HCT116 (cell line): ENCODE measurements around the gene FSIP2. TPM values are rescaled to one million over a fixed set of nuclear protein-coding genes. Genes with fewer than 3 reads are reported as not detected.
"Not testable (repeated sequence)": the region's sequence is repeated elsewhere in the genome, so short reads cannot be mapped to it uniquely, and the experiment has no call there.

Experiments
- ATAC-seq: fragments of 200-7000 bp; cut with Tn5 transposase; 2 replicates; pipeline ENCODE4 v1.9.1; 2020; ENCODE audit warnings: mild to moderate bottlenecking, moderate library complexity
- BruUV-seq: library from RNA; stranded (reverse); fragments of 400-500 nt; replicated peaks from 2 replicates; lab custom pipeline; 2021; lab: Mats Ljungman, UMichigan
- CTCF ChIA-PET: fragments of 300-600 bp; sonication (Branson Sonifier 250); formaldehyde crosslinking; loops from one replicate; lab custom pipeline; 2021; ENCODE audit warnings: antibody characterized with exemption; lab: Charles Lee
- POLR2A ChIA-PET: fragments of 300-600, 350-600 bp; sonication (Branson Sonifier 250); formaldehyde crosslinking; loops from one replicate; lab custom pipeline; 2021; ENCODE audit warnings: antibody characterized with exemption; lab: Charles Lee
- RAD21 ChIA-PET, 2 experiments: fragments of 300-600 bp; sonication (Branson Sonifier 250); formaldehyde crosslinking; loops; one replicate each; lab custom pipeline; 2023; ENCODE audit warnings: low total read pairs in 2 of 2; ENCODE audit not compliant: uncharacterized antibody in 2 of 2, unreplicated experiment in 2 of 2, low non-redundant PET in 1 of 2; lab: Charles Lee
- DNase-seq: peaks from one replicate; pipeline ENCODE4 v3.0.0-alpha.2; 2010; ENCODE audit warnings: low read depth, low spot score
- H2AFZ ChIP-seq: fragments of 200-600 bp; shearing (Covaris generic), sonication (generic); 2 replicates; pipeline ENCODE4 v1.6.1; 2017; ENCODE audit warnings: low read depth, mixed run types, mixed read lengths, antibody characterized with exemption, low read length; ENCODE audit not compliant: poor library complexity, severe bottlenecking
- H3K27ac ChIP-seq: 2 replicates; pipeline ENCODE4 v1.5.1; 2012; ENCODE audit warnings: low read depth, low read length
- H3K27me3 ChIP-seq: fragments of 200-600 bp; sonication (generic); 2 replicates; pipeline ENCODE4 v1.6.1; 2016; ENCODE audit warnings: mixed run types, low read length, mixed read lengths; ENCODE audit not compliant: insufficient read depth
- H3K36me3 ChIP-seq, 2 experiments: fragments of 200-500 bp in 1 of 2; fragments of 200-600 bp in 1 of 2; sonication (Bioruptor generic) in 1 of 2; sonication (generic) in 1 of 2; 2 replicates each; pipeline versions ENCODE4 v1.5.1 to v1.6.1; 2014 to 2016; ENCODE audit warnings: low read length in 2 of 2, inconsistent platforms in 1 of 2, mixed read lengths in 1 of 2, mixed run types in 1 of 2; ENCODE audit not compliant: insufficient read depth in 2 of 2, control insufficient read depth in 1 of 2
- H3K4me1 ChIP-seq, 2 experiments: fragments of 200-600 bp in 1 of 2; sonication (generic) in 1 of 2; 2 replicates each; pipeline versions ENCODE4 v1.5.1 to v1.6.1; 2012 to 2017; ENCODE audit warnings: low read length in 2 of 2, inconsistent platforms in 1 of 2, mild to moderate bottlenecking in 1 of 2, mixed read lengths in 1 of 2, mixed run types in 1 of 2, moderate library complexity in 1 of 2; ENCODE audit not compliant: insufficient read depth in 2 of 2, control insufficient read depth in 1 of 2
- H3K4me2 ChIP-seq: fragments of 200-600 bp; sonication (generic); 2 replicates; pipeline ENCODE4 v1.6.1; 2017; ENCODE audit warnings: mixed run types, low read length, mixed read lengths
- H3K4me3 ChIP-seq, 2 experiments: fragments of 200-600 bp in 1 of 2; sonication (generic) in 1 of 2; replicated peaks in 1 of 2; 2 replicates each; pipeline ENCODE4 v1.5.1; 2011 to 2016; ENCODE audit warnings: low read length in 2 of 2, control low read depth in 1 of 2, low read depth in 1 of 2, mild to moderate bottlenecking in 1 of 2, mixed read lengths in 1 of 2, mixed run types in 1 of 2
- H3K79me2 ChIP-seq: fragments of 200-600 bp; sonication (generic); 2 replicates; pipeline ENCODE4 v1.6.1; 2017; ENCODE audit warnings: mild to moderate bottlenecking, mixed run types, low read length, moderate library complexity, mixed read lengths; ENCODE audit not compliant: insufficient read depth
- H3K9ac ChIP-seq: fragments of 200-600 bp; sonication (generic); 2 replicates; pipeline ENCODE4 v1.6.1; 2016; ENCODE audit warnings: low read length, mixed read lengths
- H3K9me2 ChIP-seq: fragments of 200-600 bp; sonication (generic), shearing (Covaris generic); 2 replicates; pipeline ENCODE4 v1.6.1; 2017; ENCODE audit warnings: mixed run types, mild to moderate bottlenecking, moderate library complexity; ENCODE audit not compliant: insufficient read depth
- H3K9me3 ChIP-seq, 2 experiments: fragments of 200-500 bp in 1 of 2; fragments of 200-600 bp in 1 of 2; sonication (Bioruptor generic) in 1 of 2; sonication (generic) in 1 of 2; 2 replicates each; pipeline ENCODE4 v1.6.1; 2014 to 2017; ENCODE audit warnings: low read length in 2 of 2, mixed read lengths in 2 of 2, inconsistent platforms in 1 of 2, low read depth in 1 of 2, mild to moderate bottlenecking in 1 of 2, mixed run types in 1 of 2, moderate library complexity in 1 of 2; ENCODE audit not compliant: control insufficient read depth in 1 of 2, insufficient read depth in 1 of 2
- H4K20me1 ChIP-seq: fragments of 200-600 bp; sonication (generic), shearing (Covaris generic); 2 replicates; pipeline ENCODE4 v1.6.1; 2017; ENCODE audit warnings: mixed run types, mild to moderate bottlenecking, moderate library complexity; ENCODE audit not compliant: insufficient read depth
- CEBPB ChIP-seq: IDR thresholded peaks from 2 replicates; pipeline ENCODE4 v1.6.1; 2012; ENCODE audit warnings: low read depth
- EGR1 ChIP-seq: IDR thresholded peaks from 2 replicates; pipeline ENCODE4 v1.6.1; 2012; ENCODE audit warnings: low read depth
- EZH2 ChIP-seq: fragments of 200-600 bp; sonication (generic); IDR thresholded peaks from 2 replicates; pipeline ENCODE4 v1.6.1; 2017; ENCODE audit warnings: antibody characterized with exemption, mixed run types
- EZH2phosphoT487 ChIP-seq: fragments of 200-600 bp; IDR thresholded peaks from 2 replicates; pipeline ENCODE4 v1.6.1; 2018; ENCODE audit warnings: antibody characterized with exemption, borderline replicate concordance
- FOSL1 ChIP-seq: IDR thresholded peaks from 2 replicates; pipeline ENCODE4 v1.6.1; 2012; ENCODE audit warnings: low read depth
- POLR2A ChIP-seq: IDR thresholded peaks from 2 replicates; pipeline ENCODE4 v1.7.0; 2011; ENCODE audit warnings: borderline replicate concordance; ENCODE audit not compliant: insufficient read depth, insufficient read length; ENCODE audit errors: extremely low read depth
- POLR2AphosphoS5 ChIP-seq: IDR thresholded peaks from 2 replicates; pipeline ENCODE4 v1.6.1; 2011; ENCODE audit warnings: mild to moderate bottlenecking, low read depth, low read length, moderate library complexity
- RAD21 ChIP-seq: IDR thresholded peaks from 2 replicates; pipeline ENCODE4 v1.6.1; 2012; ENCODE audit warnings: low read depth, mild to moderate bottlenecking
- SIN3A ChIP-seq: IDR thresholded peaks from 2 replicates; pipeline ENCODE4 v1.6.1; 2012; ENCODE audit warnings: low read depth
- SP1 ChIP-seq: IDR thresholded peaks from 2 replicates; pipeline ENCODE4 v1.6.1; 2012; ENCODE audit warnings: low read depth
- SRF ChIP-seq: IDR thresholded peaks from 2 replicates; pipeline ENCODE4 v1.6.1; 2012; ENCODE audit warnings: low read depth
- ZFX ChIP-seq: fragments of 450-650 bp; IDR thresholded peaks from 2 replicates; pipeline ENCODE4 v1.6.1; 2017
- intact Hi-C: fragments of 100-400 bp; cut with micrococcal nuclease; formaldehyde crosslinking; loops from 2 replicates; pipeline ENCODE4 v1.10.0; 2022
- total RNA-seq: library from RNA; stranded (reverse); gene quantifications from one replicate; pipeline ENCODE4 v1.2.1, GENCODE V29; 2021; ENCODE audit not compliant: unreplicated experiment

The FSIP2 gene
- total RNA-seq, 1 experiment from 2014 or later: not detected

GRCh38 chr2:185862657-185863398 lies 124.2 kb downstream of the FSIP2 start:
- H3K9ac ChIP-seq: no peak overlapping the region
- no peaks in the 10 kb centered on the region for H3K4me1 ChIP-seq
- H3K79me2 ChIP-seq: no peaks in the 10 kb centered on the region
- no peak overlapping the region for H2AFZ ChIP-seq
- no peaks in the 10 kb centered on the region for H3K36me3 ChIP-seq
- no peak overlapping the region for H3K4me3 ChIP-seq
- no peaks in the 10 kb centered on the region for H3K9me3 ChIP-seq
- H3K27me3 ChIP-seq: no peaks in the 10 kb centered on the region
- TF ChIP-seq FOSL1 (no peak), POLR2AphosphoS5 (no peak), RAD21 (no peak), EGR1 (no peak), EZH2phosphoT487 (no peak), SRF (no peak), EZH2 (no peak), SIN3A (no peak), SP1 (no peak), CEBPB (no peak), ZFX (no peak), POLR2A (no peak)
- H4K20me1 ChIP-seq: no peaks in the 10 kb centered on the region
- CTCF ChIA-PET: no interaction called here
- no peak overlapping the region for H3K4me2 ChIP-seq
- no peaks in the 10 kb centered on the region for H3K9me2 ChIP-seq
- no TSS peak for BruUV-seq
- POLR2A ChIA-PET: no interaction called here
- ATAC-seq (no peak), DNase-seq (no peak)
- no peak overlapping the region for H3K27ac ChIP-seq
- RAD21 ChIA-PET: no interaction called here
- intact Hi-C loops: no loop called here

- CTCF ChIA-PET, H3K9me3 ChIP-seq, H3K36me3 ChIP-seq, intact Hi-C loops, H3K27ac ChIP-seq, POLR2A ChIA-PET, H3K27me3 ChIP-seq, H3K9ac ChIP-seq, H3K4me1 ChIP-seq, ATAC-seq, BruUV-seq, H4K20me1 ChIP-seq, H3K9me2 ChIP-seq, H2AFZ ChIP-seq, H3K4me2 ChIP-seq, DNase-seq, H3K79me2 ChIP-seq, H3K4me3 ChIP-seq, RAD21 ChIA-PET: not testable (repeated sequence)
These were observed 126.1 kb downstream of the FSIP2 start for GRCh38 chr2:185864468-185865260.
